Left ventricle myocardium inferior (tissue), 1 donor: ENCODE results near the gene MUC4. TPM values are rescaled to one million over a fixed set of nuclear protein-coding genes. Genes with fewer than 3 reads are reported as not detected.
"Not testable (repeated sequence)": the region's sequence is repeated elsewhere in the genome, so short reads cannot be mapped to it uniquely, and the experiment has no call there.

ENCODE experiments used
- DNase-seq: peaks from one replicate; pipeline ENCODE4 v3.0.0-alpha.2; 2020
- H3K27ac ChIP-seq: fragments of 200-600 bp; replicated peaks from 2 replicates; pipeline ENCODE4 v1.8.0; 2021
- H3K27me3 ChIP-seq: fragments of 200-600 bp; 2 replicates; pipeline ENCODE4 v1.8.0; 2021; ENCODE audit warnings: low read depth
- H3K36me3 ChIP-seq: fragments of 200-600 bp; 2 replicates; pipeline ENCODE4 v1.8.0; 2021
- H3K4me1 ChIP-seq: fragments of 200-600 bp; 2 replicates; pipeline ENCODE4 v1.8.0; 2021
- H3K4me3 ChIP-seq: fragments of 200-600 bp; 2 replicates; pipeline ENCODE4 v1.8.0; 2021; ENCODE audit warnings: mild to moderate bottlenecking, moderate library complexity
- H3K9me3 ChIP-seq: fragments of 200-600 bp; replicated peaks from 2 replicates; pipeline ENCODE4 v1.8.0; 2021
- CTCF ChIP-seq: fragments of 200-600 bp; IDR thresholded peaks from 2 replicates; pipeline ENCODE4 v1.8.0; 2021; ENCODE audit warnings: antibody characterized with exemption, mild to moderate bottlenecking, borderline replicate concordance
- intact Hi-C: fragments of 100-400 bp; cut with micrococcal nuclease; formaldehyde crosslinking; loops from one replicate; pipeline ENCODE4 v1.11.0; 2022
- total RNA-seq: library from RNA; stranded (reverse); fragmentation: NEBNext Ultra II Directional; extraction: Animal tissue kit (Norgen Biotek cat#: 25700); gene quantifications from one replicate; pipeline ENCODE4 v1.2.1, GENCODE V29; 2021
- donor health status: DM: no; HTN: yes; CAD: no; lungs with severe emphysema.

Gene MUC4
- total RNA-seq, 1 donor from 2014 or later = 0.11 TPM

DNA sequence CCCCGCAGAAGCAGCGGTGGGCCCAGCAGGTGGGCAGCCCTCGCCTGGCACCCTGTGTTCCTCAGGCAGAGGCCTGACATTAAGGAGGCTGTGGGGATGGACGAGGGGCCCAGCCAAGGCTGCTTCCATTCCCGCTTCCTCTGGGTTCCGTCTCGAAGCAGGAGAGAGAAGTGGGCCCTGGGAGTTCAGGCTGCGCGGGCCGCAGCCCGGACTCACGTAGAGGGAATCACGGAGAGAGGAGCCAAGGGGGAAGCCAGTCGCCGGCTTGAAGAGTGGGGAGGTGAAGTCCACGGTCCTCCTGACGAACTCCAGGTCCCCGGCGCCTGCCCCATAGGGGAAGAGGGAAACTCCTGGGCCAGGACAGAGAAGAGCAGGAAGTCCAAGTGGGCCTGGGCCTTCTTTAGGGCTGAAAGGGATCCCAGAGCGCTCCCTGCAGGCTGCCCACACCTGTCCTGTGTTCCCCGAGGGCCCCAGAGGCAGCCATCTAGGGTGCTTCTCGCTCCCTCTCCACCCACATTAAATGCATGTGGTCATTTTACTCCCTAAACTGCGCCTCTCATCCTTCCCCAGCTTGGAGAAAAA lies 37.7 kb downstream of the MUC4 start:
- Histone ChIP-seq H3K27me3 (peaks cover 17% of the 10 kb centered on the region), H3K4me1 (no peaks in the 10 kb centered on the region), H3K27ac (no peak overlapping the region), H3K36me3 (no peaks in the 10 kb centered on the region), H3K9me3 (no peaks in the 10 kb centered on the region), H3K4me3 (no peak overlapping the region)
- no peak for DNase-seq
- intact Hi-C loops = no loop called here
- TF ChIP-seq CTCF = no peak

DNA sequence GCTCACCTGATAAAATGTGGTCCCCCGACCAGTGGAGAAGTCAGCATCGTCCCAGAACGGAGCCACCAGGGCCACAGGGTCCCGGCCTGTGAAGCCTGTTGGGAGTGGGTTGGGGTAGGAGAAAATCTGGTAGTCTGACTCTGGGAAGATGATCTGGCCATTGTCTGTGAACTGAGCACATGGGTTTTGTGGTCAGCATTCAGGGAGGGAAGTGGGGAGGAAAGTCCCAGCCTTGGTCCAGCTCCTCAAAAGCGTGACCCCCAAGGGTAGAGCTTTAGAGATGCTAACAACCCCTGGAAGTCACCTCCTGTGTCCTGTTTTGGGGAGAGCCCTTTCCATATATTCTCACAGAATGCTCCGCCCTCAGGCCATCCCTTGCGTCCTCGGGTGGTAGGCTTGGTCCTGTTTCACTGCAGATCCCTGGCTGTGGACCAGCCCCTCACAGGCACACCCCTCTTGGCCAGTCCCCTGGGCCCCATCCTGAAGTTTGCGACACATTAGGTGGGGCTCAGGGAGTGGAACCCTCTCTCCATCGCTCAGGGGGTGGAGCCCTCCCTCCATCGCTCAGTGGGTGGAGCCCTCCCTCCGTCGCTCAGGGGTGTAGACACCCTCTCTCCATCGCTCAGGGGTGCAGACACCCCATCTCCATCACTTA lies 40.0 kb downstream of the MUC4 start:
- TF ChIP-seq CTCF = no peak
- Histone ChIP-seq H3K27ac (no peak overlapping the region), H3K4me1 (no peaks in the 10 kb centered on the region), H3K27me3 (peaks cover 9% of the 10 kb centered on the region), H3K36me3 (no peaks in the 10 kb centered on the region), H3K4me3 (no peak overlapping the region), H3K9me3 (no peaks in the 10 kb centered on the region)
- intact Hi-C loops = no loop called here
- no peak for DNase-seq

DNA sequence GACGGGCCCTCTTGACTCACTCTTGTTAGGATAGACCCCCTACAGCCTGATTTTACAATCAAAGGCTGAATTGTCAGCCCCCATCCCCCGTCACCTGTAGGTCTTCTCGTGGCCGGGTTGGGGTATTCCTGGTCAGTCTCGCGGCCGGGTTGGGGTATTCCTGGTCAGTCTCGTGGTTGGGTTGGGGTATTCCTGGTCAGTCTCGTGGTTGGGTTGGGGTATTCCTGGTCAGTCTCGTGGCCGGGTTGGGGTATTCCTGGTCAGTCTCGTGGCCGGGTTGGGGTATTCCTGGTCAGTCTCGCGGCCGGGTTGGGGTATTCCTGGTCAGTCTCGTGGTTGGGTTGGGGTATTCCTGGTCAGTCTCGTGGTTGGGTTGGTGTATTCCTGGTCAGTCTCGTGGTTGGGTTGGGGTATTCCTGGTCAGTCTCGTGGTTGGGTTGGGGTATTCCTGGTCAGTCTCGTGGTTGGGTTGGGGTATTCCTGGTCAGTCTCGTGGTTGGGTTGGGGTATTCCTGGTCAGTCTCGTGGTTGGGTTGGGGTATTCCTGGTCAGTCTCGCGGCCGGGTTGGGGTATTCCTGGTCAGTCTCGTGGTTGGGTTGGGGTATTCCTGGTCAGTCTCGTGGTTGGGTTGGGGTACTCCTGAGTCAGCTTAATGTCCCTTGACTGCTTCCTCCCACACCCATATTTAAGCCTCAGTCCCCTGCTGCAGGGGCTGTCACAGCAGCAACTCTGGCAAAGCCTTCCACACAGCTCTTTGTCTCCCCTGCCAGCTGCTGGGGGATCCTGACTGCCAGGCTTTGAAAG lies 40.7 kb downstream of the MUC4 start:
- peaks cover 16% of the 10 kb centered on the region for H3K27me3 ChIP-seq
- H3K27ac ChIP-seq, H3K4me3 ChIP-seq, H3K4me1 ChIP-seq, H3K9me3 ChIP-seq, intact Hi-C loops, DNase-seq, H3K36me3 ChIP-seq: not testable (repeated sequence)

DNA sequence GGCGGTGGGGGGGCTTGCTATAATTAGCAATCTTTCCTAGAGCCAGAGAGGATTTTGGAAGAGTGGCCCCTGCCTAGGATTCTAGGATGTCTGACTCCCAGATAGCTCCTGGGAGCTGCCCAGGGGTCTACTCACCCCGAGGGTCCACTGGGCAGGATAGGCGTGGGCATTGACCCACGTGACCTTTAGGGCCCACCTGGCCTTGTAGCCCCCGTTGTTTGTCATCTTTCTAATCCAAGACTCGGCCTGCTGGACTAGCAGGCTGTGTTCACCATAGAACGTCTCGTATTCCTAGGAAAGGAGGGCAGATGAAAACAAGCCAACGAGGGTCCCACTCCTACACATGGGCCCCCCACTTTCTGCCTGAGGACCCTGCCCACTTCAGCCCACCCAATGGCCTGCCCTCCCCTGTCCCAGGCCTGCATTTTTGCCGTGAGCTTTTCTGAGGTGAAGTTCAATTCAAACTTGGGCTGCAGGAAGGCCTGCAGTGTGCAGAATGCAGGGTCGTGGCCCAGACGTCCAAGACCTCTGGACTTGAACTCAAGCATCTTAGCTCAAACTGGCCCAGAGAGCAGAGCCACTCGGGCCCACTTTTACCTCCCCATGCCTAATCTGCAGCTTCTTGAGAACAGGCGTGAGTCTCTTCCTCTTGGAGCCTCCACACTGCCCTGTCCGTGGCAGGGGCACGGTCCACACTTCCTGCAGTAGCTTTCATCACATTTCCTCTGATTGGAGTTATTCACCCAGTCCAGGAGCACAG lies 41.5 kb downstream of the MUC4 start:
- intact Hi-C loops = no loop called here
- TF ChIP-seq CTCF = no peak
- no peak overlapping the region for H3K27ac ChIP-seq
- peaks cover 24% of the 10 kb centered on the region for H3K27me3 ChIP-seq
- no peaks in the 10 kb centered on the region for H3K4me1 ChIP-seq
- no peak for DNase-seq
- H3K36me3 ChIP-seq = no peaks in the 10 kb centered on the region
- no peak overlapping the region for H3K4me3 ChIP-seq
- no peaks in the 10 kb centered on the region for H3K9me3 ChIP-seq

GRCh38 chr3:195769551-195769950 lies 42.2 kb downstream of the MUC4 start:
- H3K9me3 ChIP-seq = no peaks in the 10 kb centered on the region
- no peaks in the 10 kb centered on the region for H3K36me3 ChIP-seq
- peaks cover 29% of the 10 kb centered on the region for H3K27me3 ChIP-seq
- intact Hi-C loops = no loop called here
- TF ChIP-seq CTCF = no peak
- DNase-seq = no peak
- H3K27ac ChIP-seq = no peak overlapping the region
- no peak overlapping the region for H3K4me3 ChIP-seq
- H3K4me1 ChIP-seq = no peaks in the 10 kb centered on the region
